ENCODE measurements around the gene FHAD1.

FHAD1 gene

DNA sequence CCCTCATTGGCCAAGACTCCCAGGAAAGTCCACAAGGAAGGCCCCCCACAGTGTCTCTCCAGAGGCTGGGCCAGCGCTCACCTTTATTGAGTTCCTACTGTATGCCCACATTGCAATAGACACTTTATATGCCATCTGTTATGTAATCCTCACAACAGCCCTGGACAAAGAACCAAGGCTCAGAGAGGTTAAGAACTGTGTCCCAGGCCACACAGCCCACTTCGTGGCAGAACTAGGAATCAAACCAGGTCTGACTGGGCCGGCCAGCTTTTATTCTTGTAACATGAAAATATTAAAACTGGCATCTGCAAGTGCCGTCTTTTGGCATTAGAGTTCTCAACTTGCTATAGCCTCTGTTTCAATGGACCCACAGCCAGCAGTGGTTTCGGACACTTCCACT, 195.7 kb downstream of the FHAD1 start:
- H3K4me3 ChIP-seq (ENCODE audit: low read depth, low read length): no peak overlapping the region
- H3K36me3 ChIP-seq (ENCODE audit: control insufficient read depth, insufficient read depth, low read length): no peaks in the 10 kb centered on the region
- H3K27me3 ChIP-seq (ENCODE audit: control insufficient read depth, insufficient read depth, low read length): no peaks in the 10 kb centered on the region

DNA sequence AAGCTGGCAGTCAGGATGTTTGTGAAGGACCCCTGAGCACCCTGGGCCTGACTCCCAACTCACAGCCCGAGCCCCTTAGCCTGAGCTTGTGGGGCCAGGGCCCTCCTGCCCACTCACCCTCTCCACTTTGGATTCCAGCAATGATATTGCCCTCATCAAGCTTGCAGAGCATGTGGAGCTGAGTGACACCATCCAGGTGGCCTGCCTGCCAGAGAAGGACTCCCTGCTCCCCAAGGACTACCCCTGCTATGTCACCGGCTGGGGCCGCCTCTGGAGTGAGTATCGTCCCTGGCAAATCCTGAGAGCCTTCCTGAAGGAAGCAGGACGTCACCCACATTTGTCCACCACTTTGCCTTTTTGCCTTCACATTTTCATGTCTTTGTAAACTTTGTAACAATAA, 196.3 kb downstream of the FHAD1 start:
- Histone ChIP-seq H3K27me3 (ENCODE audit: control insufficient read depth, insufficient read depth, low read length) (no peaks in the 10 kb centered on the region), H3K36me3 (ENCODE audit: control insufficient read depth, insufficient read depth, low read length) (no peaks in the 10 kb centered on the region), H3K4me3 (ENCODE audit: low read depth, low read length) (no peak overlapping the region), H3K4me1 (ENCODE audit: control insufficient read depth, insufficient read depth, low read length) (no peaks in the 10 kb centered on the region), H3K9me3 (ENCODE audit: control insufficient read depth, insufficient read depth, low read length) (no peaks in the 10 kb centered on the region), H3K9ac (ENCODE audit: low read depth, low read length) (no peak overlapping the region)

More for the DNA sequence above, 195.7 kb downstream of the FHAD1 start:
- H3K9me3 ChIP-seq (ENCODE audit: control insufficient read depth, insufficient read depth, low read length): no peaks in the 10 kb centered on the region
- no peaks in the 10 kb centered on the region for H3K4me1 ChIP-seq (ENCODE audit: control insufficient read depth, insufficient read depth, low read length)
- H3K9ac ChIP-seq (ENCODE audit: low read depth, low read length): no peak overlapping the region

GRCh38 chr1:15444468-15445389, 197.7 kb downstream of the FHAD1 start:
- Histone ChIP-seq H3K27me3 (ENCODE audit: control insufficient read depth, insufficient read depth, low read length) (no peaks in the 10 kb centered on the region), H3K36me3 (ENCODE audit: control insufficient read depth, insufficient read depth, low read length) (no peaks in the 10 kb centered on the region), H3K9me3 (ENCODE audit: control insufficient read depth, insufficient read depth, low read length) (no peaks in the 10 kb centered on the region), H3K4me1 (ENCODE audit: control insufficient read depth, insufficient read depth, low read length) (no peaks in the 10 kb centered on the region), H3K4me3 (ENCODE audit: low read depth, low read length) (no peak overlapping the region), H3K9ac (ENCODE audit: low read depth, low read length) (no peak overlapping the region)

DNA sequence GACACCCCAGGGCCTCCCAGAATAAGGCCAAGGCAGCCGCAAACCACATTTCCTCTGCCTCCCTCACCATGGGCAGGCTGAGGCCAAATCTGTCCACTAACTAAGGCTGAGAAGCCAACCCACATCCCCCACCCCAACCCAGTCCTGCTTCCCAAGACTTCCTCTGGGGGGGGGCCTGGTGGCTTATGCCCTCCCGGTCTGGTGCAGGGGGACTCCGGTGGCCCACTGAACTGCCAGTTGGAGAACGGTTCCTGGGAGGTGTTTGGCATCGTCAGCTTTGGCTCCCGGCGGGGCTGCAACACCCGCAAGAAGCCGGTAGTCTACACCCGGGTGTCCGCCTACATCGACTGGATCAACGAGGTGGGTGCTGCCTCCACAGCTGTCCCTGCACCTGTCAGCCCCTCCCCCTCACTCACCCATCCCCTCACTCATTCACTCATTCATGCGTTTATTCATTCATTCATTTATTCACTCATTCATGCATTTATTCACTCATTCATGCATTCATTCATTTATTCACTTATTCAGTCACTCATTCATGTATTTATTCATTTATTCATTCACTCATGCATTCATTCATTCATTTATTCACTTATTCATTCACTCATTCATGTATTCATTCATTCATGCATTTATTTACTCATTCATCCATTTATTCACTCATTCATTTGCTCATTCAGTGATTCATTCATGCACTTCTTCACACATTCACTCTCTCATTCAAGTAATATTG, 198.5 kb downstream of the FHAD1 start:
- Histone ChIP-seq H3K9me3 (ENCODE audit: control insufficient read depth, insufficient read depth, low read length) (no peaks in the 10 kb centered on the region), H3K4me3 (ENCODE audit: low read depth, low read length) (no peak overlapping the region), H3K27me3 (ENCODE audit: control insufficient read depth, insufficient read depth, low read length) (no peaks in the 10 kb centered on the region), H3K36me3 (ENCODE audit: control insufficient read depth, insufficient read depth, low read length) (no peaks in the 10 kb centered on the region), H3K4me1 (ENCODE audit: control insufficient read depth, insufficient read depth, low read length) (no peaks in the 10 kb centered on the region), H3K9ac (ENCODE audit: low read depth, low read length) (no peak overlapping the region)

DNA sequence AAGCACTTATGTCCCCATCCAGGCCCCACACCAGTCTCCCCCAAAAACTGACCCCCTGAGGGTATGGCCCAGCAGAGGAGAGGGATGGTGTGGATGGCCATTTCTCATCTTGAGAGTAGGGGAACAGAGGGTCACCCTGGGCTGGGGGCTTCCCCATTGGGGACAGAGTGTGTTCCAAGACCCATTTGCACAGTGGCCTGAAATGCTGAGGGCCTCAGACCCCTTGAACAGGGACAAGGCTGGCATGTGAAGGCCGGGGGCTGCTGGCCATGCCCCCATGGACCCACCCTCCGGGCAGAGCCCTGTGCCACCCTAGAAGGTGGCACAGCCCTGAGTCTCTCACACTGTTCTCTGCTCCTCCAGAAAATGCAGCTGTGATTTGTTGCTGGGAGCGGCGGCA, 199.2 kb downstream of the FHAD1 start:
- no peak overlapping the region for H3K4me3 ChIP-seq (ENCODE audit: low read depth, low read length)
- H3K9me3 ChIP-seq (ENCODE audit: control insufficient read depth, insufficient read depth, low read length): no peaks in the 10 kb centered on the region
- no peak overlapping the region for H3K9ac ChIP-seq (ENCODE audit: low read depth, low read length)
- H3K36me3 ChIP-seq (ENCODE audit: control insufficient read depth, insufficient read depth, low read length): no peaks in the 10 kb centered on the region
- no peaks in the 10 kb centered on the region for H3K27me3 ChIP-seq (ENCODE audit: control insufficient read depth, insufficient read depth, low read length)
- H3K4me1 ChIP-seq (ENCODE audit: control insufficient read depth, insufficient read depth, low read length): no peaks in the 10 kb centered on the region
